Spleen (tissue), 11 donors: ENCODE data around the gene GPR161. TPM values are rescaled to one million over a fixed set of nuclear protein-coding genes. Genes with fewer than 3 reads are reported as not detected.

ENCODE experiments used
- DNase-seq: peaks from one replicate; pipeline ENCODE4 v3.0.0-alpha.2; 2020
- H3K27ac ChIP-seq, 8 donors: fragments of 200-600 bp; sonication (generic) in 7 of 8; 1 replicate in 4 of 8; 2 replicates in 4 of 8; pipeline versions ENCODE4 v1.5.0 to v1.8.0; 2016 to 2021; ENCODE audit warnings: inconsistent platforms in 4 of 8, mild to moderate bottlenecking in 4 of 8, moderate library complexity in 1 of 8
- H3K27me3 ChIP-seq, 7 donors: fragments of 200-600 bp; sonication (generic) in 6 of 7; replicated peaks in 1 of 7; 1 replicate in 4 of 7; 2 replicates in 3 of 7; pipeline versions ENCODE4 v1.5.0 to v1.8.0; 2016 to 2021; ENCODE audit warnings: inconsistent platforms in 3 of 7, mild to moderate bottlenecking in 1 of 7
- H3K36me3 ChIP-seq, 6 donors: fragments of 200-600 bp; sonication (generic) in 5 of 6; 1 replicate in 4 of 6; 2 replicates in 2 of 6; pipeline versions ENCODE4 v1.5.0 to v1.8.0; 2016 to 2021; ENCODE audit warnings: inconsistent platforms in 2 of 6
- H3K4me1 ChIP-seq, 6 donors: fragments of 200-600 bp; sonication (generic) in 5 of 6; 1 replicate in 3 of 6; 2 replicates in 3 of 6; pipeline versions ENCODE4 v1.5.0 to v1.8.0; 2016 to 2021; ENCODE audit warnings: inconsistent platforms in 3 of 6
- H3K4me3 ChIP-seq, 8 donors: fragments of 200-600 bp; sonication (generic) in 7 of 8; 1 replicate in 4 of 8; 2 replicates in 4 of 8; pipeline versions ENCODE4 v1.5.0 to v1.8.0; 2016 to 2021; ENCODE audit warnings: inconsistent platforms in 4 of 8, mild to moderate bottlenecking in 4 of 8, moderate library complexity in 2 of 8
- H3K9me3 ChIP-seq, 8 donors: fragments of 200-600 bp; sonication (generic) in 7 of 8; 1 replicate in 4 of 8; 2 replicates in 4 of 8; pipeline versions ENCODE4 v1.5.0 to v1.8.0; 2016 to 2021; ENCODE audit warnings: inconsistent platforms in 4 of 8
- CTCF ChIP-seq, 11 experiments: fragments of 200-600 bp in 7 of 11; fragments of 450-650 bp in 4 of 11; sonication (generic) in 4 of 11; IDR thresholded peaks in 8 of 11; conservative IDR thresholded peaks in 3 of 11; 1 replicate in 7 of 11; 2 replicates in 4 of 11; pipeline versions ENCODE4 v1.4.0 to v1.8.0; 2016 to 2021; ENCODE audit warnings: antibody characterized with exemption in 11 of 11, inconsistent platforms in 4 of 11, mild to moderate bottlenecking in 1 of 11
- POLR2A ChIP-seq, 3 donors: fragments of 450-650 bp; IDR thresholded peaks; one replicate each; pipeline ENCODE4 v1.5.1; 2017; ENCODE audit warnings: antibody characterized with exemption in 3 of 3, mild to moderate bottlenecking in 1 of 3
- POLR2AphosphoS5 ChIP-seq, 3 donors: sonication (generic); formaldehyde crosslinking; IDR thresholded peaks; one replicate each; pipeline ENCODE4 v1.5.1; 2017; ENCODE audit warnings: antibody characterized with exemption in 3 of 3
- WGBS, 5 donors: extraction: QIAGEN DNeasy Blood & Tissue Kit in 3 of 5; methylation state at CpG; one replicate each; pipeline versions ENCODE4 v1.1.5 to v1.1.7; 2013 to 2018; 5-methylcytosine and 5-hydroxymethylcytosine counted together
- intact Hi-C: fragments of 100-400 bp; cut with DNase I; formaldehyde crosslinking; loops from one replicate; pipeline ENCODE4 v1.15.0; 2023; ENCODE audit warnings: low total_unique reads
- polyA plus RNA-seq, 3 donors: library from polyadenylated mRNA; stranded (reverse); fragments of 200-250 nt; gene quantifications; one replicate each; pipeline ENCODE4 v1.2.1, GENCODE V29; 2013
- total RNA-seq, 7 donors: library from RNA; depleted of rRNA in 3 of 7; stranded (reverse); fragments of >200 nt in 3 of 7; fragmentation: NEBNext Ultra II Directional in 4 of 7; extraction: Animal tissue kit (Norgen Biotek cat#: 25700) in 4 of 7; gene quantifications; one replicate each; pipeline versions ENCODE4 v1.1.0 to v1.2.1, GENCODE V29; 2016 to 2021
- donor health status: healthy with polysubstance abuse.
- donor health status: DM: no; HTN: no; CAD: no; lungs with moderate emphysema.
- donor health status: DM: no; HTN: no; CAD: no.
- donor health status: Bipolar disorder and iron deficiency.
- donor health status: healthy.
- donor health status: DM: no; HTN: no; CAD: no.
- donor health status: DM: yes; HTN: yes; CAD: no.

Gene GPR161
- total and polyA plus RNA-seq, 10 donors: 0.53 to 5.5 (median 3.6) TPM

- intact Hi-C loops: no loop called here
- H3K36me3 ChIP-seq: peaks cover 0 to 13% (median 0%) of the 10 kb centered on the region in 6 donors
- TF ChIP-seq CTCF (IDR thresholded peaks at IDR 0.05 in 8 of 11, conservative IDR thresholded peaks at IDR 0.05 in 3 of 11): no peak
- TF ChIP-seq POLR2A (IDR thresholded peaks at IDR 0.05): no peak
- TF ChIP-seq POLR2AphosphoS5 (IDR thresholded peaks at IDR 0.05): no peak
- 89 to 97% (median 94%) methylated on average over 7 of the region's 7 CpGs for WGBS, 5 donors
- DNase-seq: no peak
- H3K27ac ChIP-seq: no peak overlapping the region
- H3K9me3 ChIP-seq: no peaks in the 10 kb centered on the region
- no peak overlapping the region for H3K4me3 ChIP-seq
- peaks cover 0 to 17% (median 7%) of the 10 kb centered on the region in 6 donors for H3K4me1 ChIP-seq
- H3K27me3 ChIP-seq: no peaks in the 10 kb centered on the region
Measured at GRCh38 chr1:168083456-168084325, 53.0 kb downstream of the GPR161 start.

- peaks cover 0 to 27% (median 3%) of the 10 kb centered on the region in 6 donors for H3K36me3 ChIP-seq
- TF ChIP-seq CTCF (IDR thresholded peaks at IDR 0.05 in 8 of 11, conservative IDR thresholded peaks at IDR 0.05 in 3 of 11) (peak; percentile 50 to 93 (median 84)), POLR2A (IDR thresholded peaks at IDR 0.05) (no peak), POLR2AphosphoS5 (IDR thresholded peaks at IDR 0.05) (peak in 1 of 3 donors; percentile 58)
- peaks cover 0 to 17% (median 7%) of the 10 kb centered on the region in 6 donors for H3K4me1 ChIP-seq
- intact Hi-C loops: no loop called here
- no peaks in the 10 kb centered on the region for H3K27me3 ChIP-seq
- 47 to 59% (median 54%) methylated on average over 8 of the region's 8 CpGs for WGBS, 5 donors
- peak; percentile 86 for DNase-seq
- H3K4me3 ChIP-seq: no peak overlapping the region
- H3K27ac ChIP-seq: peak overlapping the region in 2 of 8 donors; percentile 32 to 51
- no peaks in the 10 kb centered on the region for H3K9me3 ChIP-seq
Measured at GRCh38 chr1:168082008-168082876, 54.5 kb downstream of the GPR161 start.

- 56 to 82% (median 73%) methylated on average over 4 of the region's 4 CpGs for WGBS, 5 donors
- intact Hi-C loops: no loop called here
- Histone ChIP-seq H3K27ac (peak overlapping the region in 2 of 8 donors; percentile 32 to 51), H3K36me3 (peaks cover 0 to 35% (median 9%) of the 10 kb centered on the region in 6 donors), H3K27me3 (no peaks in the 10 kb centered on the region), H3K4me3 (no peak overlapping the region), H3K9me3 (no peaks in the 10 kb centered on the region), H3K4me1 (peaks cover 0 to 17% (median 7%) of the 10 kb centered on the region in 6 donors)
- no peak for DNase-seq
- TF ChIP-seq POLR2A (IDR thresholded peaks at IDR 0.05) (no peak), POLR2AphosphoS5 (IDR thresholded peaks at IDR 0.05) (no peak), CTCF (IDR thresholded peaks at IDR 0.05 in 8 of 11, conservative IDR thresholded peaks at IDR 0.05 in 3 of 11) (no peak)
Measured at GRCh38 chr1:168081373-168082007, 55.2 kb downstream of the GPR161 start.
